SKM-1 treated with dmso at 0.1 percent for 144 hours (cell line): Measurements from ENCODE around the gene SMO.
"Not testable (repeated sequence)": the region's sequence is repeated elsewhere in the genome, so short reads cannot be mapped to it uniquely, and the experiment has no call there.

ENCODE experiments used
- DNase-seq: peaks from one replicate; lab custom pipeline; 2025; ENCODE audit not compliant: unreplicated experiment; lab: John Stamatoyannopoulos, UW

Gene SMO

GRCh38 chr7:129231666-129232065 is 43.2 kb downstream of the SMO start:
- no peak for DNase-seq

DNA sequence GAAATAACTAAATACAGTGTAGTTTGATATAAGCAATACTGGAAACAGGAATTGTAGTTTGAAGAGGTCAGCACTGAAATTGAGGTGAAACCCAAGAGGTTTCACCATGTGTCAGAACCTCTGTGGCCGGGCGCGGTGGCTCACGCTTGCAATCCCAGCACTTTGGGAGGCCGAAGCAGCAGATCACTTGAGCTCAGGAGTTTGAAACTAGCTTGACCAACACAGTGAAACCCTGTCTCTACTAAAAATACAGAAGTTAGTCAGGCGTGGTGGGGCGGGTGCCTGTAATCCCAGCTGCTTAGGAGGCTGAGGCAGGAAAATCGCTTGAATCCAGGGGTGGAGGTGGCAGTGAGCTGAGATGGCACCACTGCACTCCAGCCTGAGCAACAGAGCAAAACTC is 50.1 kb downstream of the SMO start:
- DNase-seq: no peak

DNA sequence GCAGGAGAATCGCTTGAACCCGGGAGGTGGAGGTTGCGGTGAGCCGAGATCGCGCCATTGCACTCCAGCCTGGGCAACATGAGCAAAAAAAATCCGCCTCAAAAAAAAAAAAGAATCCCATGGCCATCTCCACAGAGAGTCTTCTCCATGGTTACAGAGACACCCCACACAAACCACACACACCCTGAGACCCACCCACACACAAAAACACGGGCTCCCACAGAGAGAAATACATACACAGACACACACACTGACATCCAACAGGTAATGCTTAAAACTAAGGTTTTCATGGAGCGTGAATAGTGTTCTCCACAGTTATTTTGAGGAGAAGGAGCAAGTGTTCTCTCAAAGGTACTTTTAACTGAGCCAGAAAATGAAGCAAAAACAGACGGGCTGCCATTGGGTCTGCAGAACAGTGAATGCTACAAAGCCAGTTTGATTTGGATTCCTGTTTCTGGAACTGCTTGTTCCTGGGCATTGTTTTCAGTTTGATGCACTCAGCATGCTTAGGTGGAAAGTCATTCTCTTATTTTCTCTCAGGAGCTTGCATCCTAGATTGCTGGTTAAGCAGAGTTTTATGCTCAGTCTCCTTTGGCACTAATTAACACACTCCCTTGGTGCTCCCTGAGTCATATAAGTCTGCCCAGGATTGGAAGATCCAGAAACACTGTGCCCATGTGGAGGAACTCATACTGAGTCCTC is 51.8 kb downstream of the SMO start:
- DNase-seq: no peak

- no peak for DNase-seq
These were observed 55.8 kb downstream of the SMO start for GRCh38 chr7:129244220-129244619.

DNA sequence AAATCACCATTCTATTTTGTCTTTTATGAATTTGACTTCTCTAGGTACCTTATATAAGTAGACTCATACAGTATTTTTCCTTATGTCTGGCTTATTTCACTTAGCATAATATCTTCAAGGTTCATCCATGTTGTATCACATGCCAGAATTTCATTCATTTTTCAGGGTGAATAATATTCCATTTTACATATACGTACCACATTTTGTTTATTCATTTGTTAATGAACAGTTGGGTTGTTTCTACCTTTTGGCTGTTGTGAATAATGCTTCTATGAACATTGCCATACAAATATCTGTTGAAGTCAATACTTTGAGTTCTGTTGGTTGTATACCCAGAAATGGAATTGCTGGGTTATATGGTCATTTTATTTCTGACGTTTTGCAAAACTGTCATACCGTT is 57.1 kb downstream of the SMO start:
- no peak for DNase-seq

- DNase-seq: no peak
These were observed 58.7 kb downstream of the SMO start for GRCh38 chr7:129247087-129247486.

GRCh38 chr7:129252128-129252527 is 63.7 kb downstream of the SMO start:
- no peak for DNase-seq

DNA sequence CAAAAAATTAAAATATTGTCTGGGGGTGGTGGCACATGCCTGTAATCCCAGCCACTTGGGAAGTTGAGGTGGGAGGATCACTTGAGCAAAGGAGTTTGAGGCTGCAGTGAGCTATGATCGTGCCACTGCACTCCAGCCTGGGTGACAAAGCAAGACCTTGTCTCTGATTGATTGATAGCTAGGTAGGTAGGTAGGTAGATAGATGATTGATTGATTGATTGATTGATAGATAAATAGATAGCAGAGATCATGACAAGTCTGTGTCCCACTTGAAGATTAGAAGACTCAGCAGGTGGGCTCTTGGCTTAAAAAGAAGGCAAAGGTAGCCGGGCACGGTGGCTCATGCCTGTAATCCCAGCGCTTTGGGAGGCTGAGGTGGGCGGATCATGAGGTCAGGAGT is 64.2 kb downstream of the SMO start:
- DNase-seq: not testable (repeated sequence)

- DNase-seq: no peak
These were observed 67.4 kb downstream of the SMO start for GRCh38 chr7:129255800-129256199.

DNA sequence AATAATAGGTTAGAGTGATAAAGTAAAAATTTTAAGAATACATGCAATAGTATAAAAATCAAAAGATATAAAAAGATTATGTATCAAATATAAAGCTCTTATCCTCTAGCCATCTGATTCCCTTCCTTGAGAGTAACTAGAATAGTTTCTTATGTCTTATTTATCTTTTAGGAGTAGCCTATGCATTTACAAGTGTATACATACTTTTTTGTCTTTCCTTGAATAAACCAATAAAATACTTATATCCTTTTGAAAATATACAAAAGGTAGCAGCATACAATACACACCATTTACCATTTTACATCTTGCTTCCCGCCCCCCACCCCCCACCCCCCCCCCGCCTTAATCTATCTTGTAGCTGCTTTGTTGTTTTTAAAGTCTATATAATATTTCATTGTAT is 67.8 kb downstream of the SMO start:
- no peak for DNase-seq

DNA sequence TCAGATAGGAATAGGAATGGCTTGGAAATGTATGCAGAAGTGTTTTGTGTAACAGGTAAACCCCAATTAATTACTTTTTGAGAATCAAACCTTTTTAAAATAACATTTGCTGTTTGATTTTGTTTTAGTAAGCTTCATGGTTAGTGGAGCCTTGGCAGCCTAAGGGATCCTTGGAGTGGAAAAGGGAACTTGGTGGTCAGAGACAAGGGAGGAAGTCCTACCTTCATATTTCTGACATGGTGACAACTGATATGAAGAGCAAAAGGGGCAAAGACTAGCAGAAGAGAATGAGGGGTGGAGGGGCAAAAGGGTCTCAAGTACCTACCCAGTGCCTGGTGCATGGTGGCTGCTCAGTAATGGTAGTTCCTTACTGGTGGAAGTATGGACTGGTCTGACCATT is 68.7 kb downstream of the SMO start:
- peak; percentile 31 for DNase-seq

DNA sequence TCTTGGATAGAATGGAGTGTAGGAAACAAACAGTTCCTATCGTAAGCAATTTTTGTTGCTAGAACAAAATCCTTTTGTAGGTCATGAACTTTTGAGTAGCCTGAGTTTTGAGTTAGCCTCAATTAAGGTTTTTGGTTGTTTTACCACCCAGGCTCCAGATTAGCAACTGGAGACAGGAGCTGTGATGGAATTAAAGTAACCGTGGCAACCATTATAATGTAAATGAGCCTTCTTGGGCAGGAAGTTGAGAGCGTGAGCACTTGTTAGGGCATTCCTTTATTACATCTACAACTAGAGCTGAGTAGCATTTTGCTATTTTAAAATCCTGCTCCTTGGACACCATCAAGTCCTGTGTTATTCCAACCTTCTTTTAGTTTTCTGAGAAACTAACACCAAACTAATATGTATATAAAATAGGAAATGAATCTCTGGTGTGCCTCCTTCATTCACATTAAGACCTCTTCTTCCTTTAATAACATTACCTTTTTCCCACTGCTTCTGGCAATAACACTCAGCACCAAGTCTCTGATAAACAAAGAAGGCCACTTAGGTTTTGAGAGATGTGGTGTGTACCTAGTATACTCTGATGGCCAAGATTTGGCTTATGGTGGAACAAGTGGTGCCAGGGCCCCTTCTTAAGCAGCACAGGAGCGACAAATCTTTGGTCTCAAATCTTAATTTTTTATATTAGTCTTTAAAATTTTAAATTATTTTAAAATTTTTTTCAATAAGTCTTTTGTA is 70.4 kb downstream of the SMO start:
- no peak for DNase-seq

- no peak for DNase-seq
These were observed 73.9 kb downstream of the SMO start for GRCh38 chr7:129262324-129262723.
